ENCODE data around the gene UNC79.

UNC79 gene

GRCh38 chr14:93591506-93591905 is 160.8 kb downstream of the UNC79 start:
- Histone ChIP-seq H3K4me1 (ENCODE audit: control insufficient read depth, insufficient read depth, low read length) (no peaks in the 10 kb centered on the region), H3K27ac (ENCODE audit: low read length) (no peak overlapping the region)

GRCh38 chr14:93592786-93593185 is 162.0 kb downstream of the UNC79 start:
- H3K9ac ChIP-seq (ENCODE audit: low read length in 2 of 2), result no peak overlapping the region
- H3K27me3 ChIP-seq (ENCODE audit: control insufficient read depth in 1 of 2, insufficient read depth in 2 of 2, low read length in 2 of 2), result peaks cover 0 to 3% of the 10 kb centered on the region in 2 donors
- no peak overlapping the region for H3K4me3 ChIP-seq (ENCODE audit: low read length in 2 of 2)
- no peak overlapping the region for H3K27ac ChIP-seq (ENCODE audit: low read length)
- H3K9me3 ChIP-seq (ENCODE audit: control insufficient read depth in 2 of 2, low read length in 2 of 2), result no peaks in the 10 kb centered on the region
- H3K36me3 ChIP-seq (ENCODE audit: control insufficient read depth in 2 of 2, insufficient read depth in 2 of 2, low read length in 2 of 2), result no peaks in the 10 kb centered on the region
- no peaks in the 10 kb centered on the region for H3K4me1 ChIP-seq (ENCODE audit: control insufficient read depth, insufficient read depth, low read length)

More at GRCh38 chr14:93591506-93591905, 160.8 kb downstream of the UNC79 start:
- Histone ChIP-seq H3K9me3 (ENCODE audit: control insufficient read depth in 2 of 2, low read length in 2 of 2) (no peaks in the 10 kb centered on the region), H3K4me3 (ENCODE audit: low read length in 2 of 2) (no peak overlapping the region), H3K9ac (ENCODE audit: low read length in 2 of 2) (no peak overlapping the region), H3K36me3 (ENCODE audit: control insufficient read depth in 2 of 2, insufficient read depth in 2 of 2, low read length in 2 of 2) (no peaks in the 10 kb centered on the region), H3K27me3 (ENCODE audit: control insufficient read depth in 1 of 2, insufficient read depth in 2 of 2, low read length in 2 of 2) (peaks cover 0 to 3% of the 10 kb centered on the region in 2 donors)

DNA sequence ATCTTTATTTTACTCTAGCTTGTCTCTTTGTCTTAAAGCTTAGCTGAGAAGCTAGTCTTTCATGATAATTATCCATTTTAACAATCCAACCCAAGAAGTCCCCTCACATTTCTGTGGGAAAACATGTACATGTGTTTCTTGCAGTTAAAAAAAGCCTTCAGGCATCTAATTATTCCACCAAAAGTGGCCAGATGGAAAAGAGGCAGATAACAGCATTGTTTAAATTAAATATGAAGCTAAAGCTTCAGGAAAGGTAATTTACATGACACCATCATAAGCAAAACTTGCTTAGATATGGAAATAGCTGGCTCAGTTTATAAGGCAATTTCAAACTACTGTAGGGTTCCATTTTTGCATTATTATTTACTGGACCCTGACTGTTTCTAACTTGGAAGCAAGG is 175.4 kb downstream of the UNC79 start:
- no peak overlapping the region for H3K4me3 ChIP-seq (ENCODE audit: low read length in 2 of 2)
- no peak overlapping the region for H3K27ac ChIP-seq (ENCODE audit: low read length)
- peaks cover 0 to 4% of the 10 kb centered on the region in 2 donors for H3K9me3 ChIP-seq (ENCODE audit: control insufficient read depth in 2 of 2, low read length in 2 of 2)
- no peaks in the 10 kb centered on the region for H3K4me1 ChIP-seq (ENCODE audit: control insufficient read depth, insufficient read depth, low read length)
- H3K36me3 ChIP-seq (ENCODE audit: control insufficient read depth in 2 of 2, insufficient read depth in 2 of 2, low read length in 2 of 2), result no peaks in the 10 kb centered on the region
- H3K27me3 ChIP-seq (ENCODE audit: control insufficient read depth in 1 of 2, insufficient read depth in 2 of 2, low read length in 2 of 2), result no peaks in the 10 kb centered on the region
- no peak overlapping the region for H3K9ac ChIP-seq (ENCODE audit: low read length in 2 of 2)

- Histone ChIP-seq H3K4me3 (ENCODE audit: low read length in 2 of 2) (no peak overlapping the region), H3K27ac (ENCODE audit: low read length) (no peak overlapping the region), H3K9me3 (ENCODE audit: control insufficient read depth in 2 of 2, low read length in 2 of 2) (no peaks in the 10 kb centered on the region), H3K4me1 (ENCODE audit: control insufficient read depth, insufficient read depth, low read length) (no peaks in the 10 kb centered on the region), H3K9ac (ENCODE audit: low read length in 2 of 2) (no peak overlapping the region), H3K36me3 (ENCODE audit: control insufficient read depth in 2 of 2, insufficient read depth in 2 of 2, low read length in 2 of 2) (no peaks in the 10 kb centered on the region), H3K27me3 (ENCODE audit: control insufficient read depth in 1 of 2, insufficient read depth in 2 of 2, low read length in 2 of 2) (peaks cover 2 to 4% of the 10 kb centered on the region in 2 donors)
These were observed 188.5 kb downstream of the UNC79 start for GRCh38 chr14:93619176-93619793.

GRCh38 chr14:93628048-93628447 is 197.3 kb downstream of the UNC79 start:
- no peaks in the 10 kb centered on the region for H3K36me3 ChIP-seq (ENCODE audit: control insufficient read depth in 2 of 2, insufficient read depth in 2 of 2, low read length in 2 of 2)
- no peak overlapping the region for H3K4me3 ChIP-seq (ENCODE audit: low read length in 2 of 2)
- H3K9me3 ChIP-seq (ENCODE audit: control insufficient read depth in 2 of 2, low read length in 2 of 2), result no peaks in the 10 kb centered on the region
- peaks cover 3 to 10% of the 10 kb centered on the region in 2 donors for H3K27me3 ChIP-seq (ENCODE audit: control insufficient read depth in 1 of 2, insufficient read depth in 2 of 2, low read length in 2 of 2)
- H3K27ac ChIP-seq (ENCODE audit: low read length), result no peak overlapping the region
- no peak overlapping the region for H3K9ac ChIP-seq (ENCODE audit: low read length in 2 of 2)
- H3K4me1 ChIP-seq (ENCODE audit: control insufficient read depth, insufficient read depth, low read length), result no peaks in the 10 kb centered on the region

DNA sequence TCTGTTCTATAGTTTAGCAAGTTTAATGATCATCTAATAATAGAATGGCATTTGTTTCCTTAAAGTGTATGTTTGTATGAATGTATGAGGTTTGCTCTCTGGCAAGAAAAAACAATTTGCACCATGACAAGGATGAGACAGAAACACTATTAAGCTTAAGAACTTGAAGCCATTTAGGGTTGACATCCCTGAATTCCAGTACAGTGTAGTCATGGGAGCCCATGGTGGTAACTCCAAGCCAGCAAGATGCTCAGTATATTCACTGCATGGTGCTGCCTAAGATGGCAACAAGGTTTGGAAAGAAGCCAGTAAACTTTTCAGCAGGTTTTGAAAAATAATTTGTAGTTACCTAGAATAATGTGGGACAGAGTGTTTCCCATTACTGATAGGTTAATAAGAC is 198.9 kb downstream of the UNC79 start:
- Histone ChIP-seq H3K27ac (ENCODE audit: low read length) (no peak overlapping the region), H3K9ac (ENCODE audit: low read length in 2 of 2) (no peak overlapping the region), H3K4me1 (ENCODE audit: control insufficient read depth, insufficient read depth, low read length) (no peaks in the 10 kb centered on the region), H3K27me3 (ENCODE audit: control insufficient read depth in 1 of 2, insufficient read depth in 2 of 2, low read length in 2 of 2) (peaks cover 2 to 4% of the 10 kb centered on the region in 2 donors), H3K9me3 (ENCODE audit: control insufficient read depth in 2 of 2, low read length in 2 of 2) (no peaks in the 10 kb centered on the region), H3K4me3 (ENCODE audit: low read length in 2 of 2) (no peak overlapping the region), H3K36me3 (ENCODE audit: control insufficient read depth in 2 of 2, insufficient read depth in 2 of 2, low read length in 2 of 2) (no peaks in the 10 kb centered on the region)

GRCh38 chr14:93638790-93639189 is 208.1 kb downstream of the UNC79 start:
- no peaks in the 10 kb centered on the region for H3K4me1 ChIP-seq (ENCODE audit: control insufficient read depth, insufficient read depth, low read length)
- no peak overlapping the region for H3K4me3 ChIP-seq (ENCODE audit: low read length in 2 of 2)
- H3K36me3 ChIP-seq (ENCODE audit: control insufficient read depth in 2 of 2, insufficient read depth in 2 of 2, low read length in 2 of 2), result no peaks in the 10 kb centered on the region
- H3K9me3 ChIP-seq (ENCODE audit: control insufficient read depth in 2 of 2, low read length in 2 of 2), result no peaks in the 10 kb centered on the region
- H3K27ac ChIP-seq (ENCODE audit: low read length), result no peak overlapping the region
- peaks cover 0 to 2% of the 10 kb centered on the region in 2 donors for H3K27me3 ChIP-seq (ENCODE audit: control insufficient read depth in 1 of 2, insufficient read depth in 2 of 2, low read length in 2 of 2)
- no peak overlapping the region for H3K9ac ChIP-seq (ENCODE audit: low read length in 2 of 2)

- H3K9ac ChIP-seq (ENCODE audit: low read length in 2 of 2), result no peak overlapping the region
- no peaks in the 10 kb centered on the region for H3K27me3 ChIP-seq (ENCODE audit: control insufficient read depth in 1 of 2, insufficient read depth in 2 of 2, low read length in 2 of 2)
- no peaks in the 10 kb centered on the region for H3K4me1 ChIP-seq (ENCODE audit: control insufficient read depth, insufficient read depth, low read length)
- H3K4me3 ChIP-seq (ENCODE audit: low read length in 2 of 2), result no peak overlapping the region
- H3K36me3 ChIP-seq (ENCODE audit: control insufficient read depth in 2 of 2, insufficient read depth in 2 of 2, low read length in 2 of 2), result no peaks in the 10 kb centered on the region
- no peak overlapping the region for H3K27ac ChIP-seq (ENCODE audit: low read length)
- H3K9me3 ChIP-seq (ENCODE audit: control insufficient read depth in 2 of 2, low read length in 2 of 2), result no peaks in the 10 kb centered on the region
These were observed 212.4 kb downstream of the UNC79 start for GRCh38 chr14:93643127-93643526.

- H3K4me1 ChIP-seq (ENCODE audit: control insufficient read depth, insufficient read depth, low read length), result no peaks in the 10 kb centered on the region
- H3K27ac ChIP-seq (ENCODE audit: low read length), result no peak overlapping the region
- no peaks in the 10 kb centered on the region for H3K36me3 ChIP-seq (ENCODE audit: control insufficient read depth in 2 of 2, insufficient read depth in 2 of 2, low read length in 2 of 2)
- no peak overlapping the region for H3K4me3 ChIP-seq (ENCODE audit: low read length in 2 of 2)
- no peak overlapping the region for H3K9ac ChIP-seq (ENCODE audit: low read length in 2 of 2)
- no peaks in the 10 kb centered on the region for H3K9me3 ChIP-seq (ENCODE audit: control insufficient read depth in 2 of 2, low read length in 2 of 2)
- H3K27me3 ChIP-seq (ENCODE audit: control insufficient read depth in 1 of 2, insufficient read depth in 2 of 2, low read length in 2 of 2), result no peaks in the 10 kb centered on the region
These were observed 212.9 kb downstream of the UNC79 start for GRCh38 chr14:93643676-93644075.

- H3K4me1 ChIP-seq (ENCODE audit: control insufficient read depth, insufficient read depth, low read length), result no peaks in the 10 kb centered on the region
- no peak overlapping the region for H3K27ac ChIP-seq (ENCODE audit: low read length)
- no peaks in the 10 kb centered on the region for H3K27me3 ChIP-seq (ENCODE audit: control insufficient read depth in 1 of 2, insufficient read depth in 2 of 2, low read length in 2 of 2)
- H3K4me3 ChIP-seq (ENCODE audit: low read length in 2 of 2), result no peak overlapping the region
- no peak overlapping the region for H3K9ac ChIP-seq (ENCODE audit: low read length in 2 of 2)
- H3K36me3 ChIP-seq (ENCODE audit: control insufficient read depth in 2 of 2, insufficient read depth in 2 of 2, low read length in 2 of 2), result no peaks in the 10 kb centered on the region
- no peaks in the 10 kb centered on the region for H3K9me3 ChIP-seq (ENCODE audit: control insufficient read depth in 2 of 2, low read length in 2 of 2)
These were observed 214.5 kb downstream of the UNC79 start for GRCh38 chr14:93645200-93645599.

GRCh38 chr14:93648440-93649168 is 217.9 kb downstream of the UNC79 start:
- no peak overlapping the region for H3K27ac ChIP-seq (ENCODE audit: low read length)
- no peak overlapping the region for H3K9ac ChIP-seq (ENCODE audit: low read length in 2 of 2)
- H3K36me3 ChIP-seq (ENCODE audit: control insufficient read depth in 2 of 2, insufficient read depth in 2 of 2, low read length in 2 of 2), result no peaks in the 10 kb centered on the region
- H3K27me3 ChIP-seq (ENCODE audit: control insufficient read depth in 1 of 2, insufficient read depth in 2 of 2, low read length in 2 of 2), result no peaks in the 10 kb centered on the region
- H3K9me3 ChIP-seq (ENCODE audit: control insufficient read depth in 2 of 2, low read length in 2 of 2), result no peaks in the 10 kb centered on the region
- H3K4me1 ChIP-seq (ENCODE audit: control insufficient read depth, insufficient read depth, low read length), result no peaks in the 10 kb centered on the region
- H3K4me3 ChIP-seq (ENCODE audit: low read length in 2 of 2), result no peak overlapping the region

Measured in stomach smooth muscle (tissue), 2 donors.